Measurements from ENCODE around the gene SH3RF3.
"Not testable (repeated sequence)": the region's sequence is repeated elsewhere in the genome, so short reads cannot be mapped to it uniquely, and the experiment has no call there.

Gene SH3RF3

DNA sequence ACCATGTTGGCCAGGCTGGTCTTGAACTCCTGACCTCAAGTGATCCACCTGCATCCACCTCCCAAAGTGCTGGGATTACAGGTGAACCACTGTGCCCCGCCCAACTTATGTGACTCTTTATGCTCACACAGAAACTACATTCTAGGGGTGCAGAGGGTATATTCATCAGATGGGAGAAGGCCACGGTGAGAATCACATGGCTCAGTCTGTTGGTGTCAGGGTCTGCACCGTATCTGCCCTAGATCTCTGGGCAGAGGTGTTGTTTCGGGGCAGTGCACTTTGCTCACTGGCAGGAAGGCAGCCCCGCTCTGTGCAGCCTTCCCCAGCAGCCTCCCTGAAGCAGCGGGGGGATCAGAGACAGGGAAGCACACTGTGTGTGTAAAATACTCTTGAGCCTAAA lies 76.4 kb downstream of the SH3RF3 start:
- DNase-seq = no peak

DNA sequence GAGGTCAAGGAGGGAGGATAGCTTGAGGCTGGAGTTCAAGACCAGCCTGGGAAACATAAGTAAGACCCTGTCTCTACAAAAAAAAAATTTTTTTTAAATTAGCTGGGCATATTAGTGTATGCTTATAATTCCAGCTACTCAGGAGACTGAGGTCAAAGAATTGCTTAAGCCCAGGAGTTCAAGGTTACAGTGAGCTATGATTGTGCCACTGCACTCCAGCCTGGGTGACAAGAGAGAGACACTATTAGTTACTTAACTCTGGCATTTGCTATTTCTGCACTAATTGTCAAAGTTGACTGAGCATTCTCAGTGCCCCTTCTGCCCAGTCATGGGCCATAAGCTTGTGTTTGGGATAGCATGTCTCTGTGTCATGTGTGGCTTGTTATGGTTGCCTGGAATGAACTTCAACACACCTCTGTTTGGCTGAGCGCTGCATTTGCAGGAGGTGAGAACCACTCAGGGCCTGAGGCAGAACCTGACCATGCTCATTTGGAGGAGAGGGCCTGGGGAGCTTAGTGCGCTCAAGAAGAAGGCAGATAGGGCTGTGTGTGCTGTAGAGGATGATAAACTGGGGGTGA lies 77.7 kb downstream of the SH3RF3 start:
- no peak for DNase-seq

DNA sequence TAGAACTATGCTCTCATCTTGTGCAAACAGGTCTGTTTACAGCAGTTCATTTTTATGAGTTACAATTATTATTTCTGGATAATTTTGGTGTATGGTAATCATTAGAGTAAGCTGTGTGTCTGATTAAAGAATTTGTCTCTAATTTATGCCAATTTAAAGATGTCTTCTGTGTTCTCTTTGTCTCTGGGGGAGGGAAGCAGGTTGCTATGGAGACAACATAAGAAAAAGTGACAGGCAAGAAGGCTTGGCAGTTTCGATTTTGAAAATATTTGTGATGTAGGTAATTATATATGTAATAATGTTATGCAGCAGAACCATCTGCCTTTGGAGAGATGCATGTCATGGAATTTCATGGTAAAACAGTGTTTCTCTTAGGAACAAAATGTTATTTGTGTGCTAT lies 78.2 kb downstream of the SH3RF3 start:
- DNase-seq = no peak

DNA sequence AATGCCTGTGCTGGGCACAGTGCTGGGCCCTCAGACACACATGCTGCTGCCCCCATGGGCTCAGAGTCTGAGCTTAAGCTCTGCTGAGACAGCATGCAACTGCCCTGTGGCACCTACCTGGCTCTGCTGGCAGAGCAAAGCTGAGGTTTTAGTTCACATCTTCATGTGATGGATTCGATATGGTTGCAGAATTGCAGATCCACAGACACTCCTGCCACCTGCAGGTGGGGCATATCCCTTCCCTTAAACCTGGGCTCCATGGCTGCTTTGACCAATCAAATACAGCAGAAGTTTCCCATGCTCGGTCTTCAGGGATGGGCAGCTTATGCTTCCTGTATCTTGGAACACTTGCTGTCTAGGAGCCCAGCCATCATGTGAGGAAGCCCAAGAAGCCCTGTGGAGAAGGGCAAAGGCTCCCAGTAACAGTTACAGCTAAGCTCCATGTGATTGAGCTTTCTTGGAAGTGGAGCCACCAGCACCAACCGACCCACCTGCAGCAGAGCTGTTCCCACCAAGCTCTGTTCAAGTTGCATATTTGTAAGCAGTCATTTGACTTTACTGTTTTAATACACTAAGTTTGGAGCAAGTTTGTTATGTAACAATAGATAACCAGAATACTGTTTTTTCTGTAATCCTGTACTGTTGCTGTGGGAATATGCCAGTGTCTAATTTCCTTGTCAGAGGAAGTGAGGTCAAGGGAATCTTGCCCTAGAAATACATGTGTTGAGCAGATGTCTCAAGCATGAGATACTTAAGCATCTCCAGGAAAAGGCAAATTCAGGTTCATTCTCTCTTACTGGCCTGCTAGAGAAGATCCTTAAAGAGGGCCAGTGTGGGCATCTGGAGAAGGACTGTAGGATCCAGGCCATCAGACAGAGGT lies 79.3 kb downstream of the SH3RF3 start:
- peak; percentile 68 for DNase-seq

- no peak for DNase-seq
Measured at GRCh38 chr2:109208951-109209335, 79.9 kb downstream of the SH3RF3 start.

- no peak for DNase-seq
Measured at GRCh38 chr2:109209412-109209811, 80.4 kb downstream of the SH3RF3 start.

- no peak for DNase-seq
Measured at GRCh38 chr2:109209941-109210340, 80.9 kb downstream of the SH3RF3 start.

- DNase-seq = no peak
Measured at GRCh38 chr2:109210431-109211200, 81.6 kb downstream of the SH3RF3 start.

DNA sequence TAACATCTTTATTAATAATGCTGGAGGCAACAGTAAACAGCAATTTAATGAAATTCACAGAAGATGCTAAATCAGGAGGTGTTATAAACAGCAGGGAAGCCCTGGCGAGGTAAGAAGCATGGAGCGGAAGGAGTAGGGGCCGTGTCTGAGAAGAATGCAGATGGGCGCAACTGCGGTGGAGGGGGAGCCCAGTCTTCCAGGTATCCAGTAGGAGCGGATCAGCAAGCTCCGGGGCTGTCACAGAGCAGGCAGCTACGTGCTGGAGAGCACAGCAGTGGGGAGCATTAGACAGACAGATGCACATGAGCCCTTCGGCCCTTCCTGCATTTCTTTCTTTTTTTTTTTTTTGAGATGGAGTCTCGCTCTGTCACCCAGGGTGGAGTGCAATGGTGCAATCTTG lies 82.3 kb downstream of the SH3RF3 start:
- DNase-seq = no peak

- DNase-seq = no peak
Measured at GRCh38 chr2:109212836-109213563, 84.0 kb downstream of the SH3RF3 start.

DNA sequence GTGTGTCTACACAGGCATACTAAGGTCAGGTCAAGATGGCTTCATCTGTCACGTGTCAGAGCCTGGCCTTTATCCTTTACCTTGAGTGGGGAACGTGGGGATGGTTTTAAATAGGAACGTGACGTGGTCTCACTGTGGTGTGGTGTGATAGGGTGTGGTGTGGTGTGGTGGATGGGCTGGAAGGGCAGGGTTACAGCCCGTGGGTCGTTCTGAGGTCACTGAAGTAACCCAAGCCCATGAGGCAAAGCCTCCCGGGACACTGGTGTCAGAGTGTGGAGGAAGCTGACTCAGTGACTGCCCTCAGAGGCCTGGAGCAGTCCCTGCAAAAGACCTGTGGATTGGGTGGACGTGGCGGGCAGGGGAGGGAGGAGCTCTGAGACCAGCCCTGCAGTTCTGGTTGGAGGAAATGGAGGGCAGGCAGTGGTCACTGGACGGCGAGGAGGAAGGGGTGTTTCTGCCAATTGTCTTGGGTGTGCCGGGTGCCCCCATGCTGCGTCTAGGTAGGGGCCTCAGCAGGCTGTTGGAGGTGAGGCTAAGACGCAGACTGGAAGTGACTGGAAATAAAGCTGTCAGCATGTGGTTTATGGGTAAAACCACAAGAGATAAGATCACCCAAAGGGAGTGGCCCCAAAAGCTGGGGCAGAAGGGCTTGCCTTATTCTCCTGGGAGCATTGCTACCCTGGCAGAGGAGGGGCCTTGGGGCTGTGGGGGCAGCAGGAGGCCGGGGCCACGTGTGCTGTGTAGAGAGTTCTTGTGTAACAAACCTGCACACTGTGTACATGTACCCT lies 84.8 kb downstream of the SH3RF3 start:
- no peak for DNase-seq

DNA sequence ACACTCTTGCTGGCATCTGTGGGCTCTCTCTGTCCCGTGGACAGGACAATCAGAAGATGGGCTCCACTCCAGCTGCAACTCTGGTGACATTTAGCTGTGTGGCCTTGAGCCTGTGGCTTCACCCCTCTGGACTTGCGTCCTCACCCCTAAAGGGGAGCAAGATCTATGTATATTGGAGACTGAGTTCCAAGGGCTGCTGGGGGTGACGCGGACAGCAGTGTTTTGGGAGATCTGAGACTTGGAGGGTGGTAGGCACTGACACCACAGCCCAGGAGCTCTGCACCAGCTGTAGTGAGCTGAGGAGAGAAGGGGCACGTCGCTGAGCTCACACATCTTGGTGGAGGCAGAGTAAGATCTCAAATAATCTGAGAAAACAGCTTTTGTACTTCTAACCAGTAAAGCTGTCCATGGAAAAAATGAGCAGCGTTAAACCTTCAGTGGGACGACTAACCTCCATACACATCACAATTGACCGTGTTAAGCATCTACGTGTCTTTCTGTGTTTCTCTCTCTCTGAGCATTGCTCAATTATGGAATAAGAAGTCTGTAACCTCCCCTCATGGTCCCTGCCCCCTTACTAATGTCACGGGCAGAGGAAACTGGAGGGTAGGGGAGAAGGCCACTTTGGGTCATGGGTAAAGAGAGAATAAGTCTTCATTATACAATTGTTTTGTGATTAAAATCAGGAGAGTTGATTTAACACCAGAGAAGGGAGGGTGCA lies 85.8 kb downstream of the SH3RF3 start:
- no peak for DNase-seq

DNA sequence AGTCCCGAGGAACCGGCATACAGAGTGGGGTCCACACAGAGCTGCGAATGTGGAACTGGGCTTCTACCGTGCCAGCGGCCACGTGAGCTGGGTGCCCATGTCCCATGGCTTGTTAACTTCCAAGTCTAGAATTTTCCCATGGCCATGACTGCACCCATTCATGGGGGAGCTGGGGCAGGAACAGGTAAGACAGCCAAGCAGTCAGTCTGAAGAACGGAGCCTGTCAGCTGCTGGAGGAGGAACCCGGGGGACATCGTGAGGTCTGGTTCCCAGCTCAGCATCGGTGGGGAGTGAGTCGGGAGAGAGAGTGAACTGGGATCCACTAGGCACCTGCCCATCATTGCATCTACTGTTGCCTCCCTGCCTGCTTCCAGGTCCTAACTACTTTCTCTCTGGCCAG lies 86.9 kb downstream of the SH3RF3 start:
- DNase-seq = no peak

GRCh38 chr2:109216332-109216731 lies 87.3 kb downstream of the SH3RF3 start:
- DNase-seq = peak; percentile 33

DNA sequence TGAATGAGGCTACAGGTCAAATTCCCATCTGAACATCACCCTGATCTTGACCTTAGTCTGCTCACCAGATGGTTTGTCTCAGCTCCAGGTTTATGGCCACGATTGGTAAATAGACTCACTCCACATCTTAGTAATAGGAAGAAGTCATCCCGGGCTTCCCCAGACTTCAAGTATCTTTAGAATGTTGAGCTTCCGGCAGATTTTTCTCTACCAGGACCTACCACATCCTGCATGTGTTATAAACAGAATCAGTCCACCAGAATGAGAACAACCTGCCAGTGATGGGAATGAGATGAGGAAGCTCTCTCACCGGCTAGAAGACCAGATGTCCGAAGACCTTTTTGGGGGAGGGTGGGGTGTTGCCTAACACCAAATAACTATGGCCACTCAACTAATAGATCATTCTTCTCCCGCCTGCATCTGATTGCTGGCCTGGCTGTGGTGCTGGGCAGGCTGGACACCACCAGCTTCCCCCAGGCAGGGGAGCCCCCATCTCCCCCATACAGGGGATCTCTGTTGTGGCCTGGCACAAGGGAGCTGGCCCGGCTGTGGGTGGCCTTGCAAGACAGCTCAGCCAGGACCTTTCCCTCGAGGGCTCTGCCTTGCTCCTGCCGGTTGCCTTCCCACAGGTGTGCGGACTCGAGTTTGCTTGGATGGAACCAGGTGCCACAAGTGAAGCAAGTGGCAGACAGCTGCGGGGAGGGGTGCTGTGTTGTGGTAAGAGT lies 88.5 kb downstream of the SH3RF3 start:
- DNase-seq = no peak

DNA sequence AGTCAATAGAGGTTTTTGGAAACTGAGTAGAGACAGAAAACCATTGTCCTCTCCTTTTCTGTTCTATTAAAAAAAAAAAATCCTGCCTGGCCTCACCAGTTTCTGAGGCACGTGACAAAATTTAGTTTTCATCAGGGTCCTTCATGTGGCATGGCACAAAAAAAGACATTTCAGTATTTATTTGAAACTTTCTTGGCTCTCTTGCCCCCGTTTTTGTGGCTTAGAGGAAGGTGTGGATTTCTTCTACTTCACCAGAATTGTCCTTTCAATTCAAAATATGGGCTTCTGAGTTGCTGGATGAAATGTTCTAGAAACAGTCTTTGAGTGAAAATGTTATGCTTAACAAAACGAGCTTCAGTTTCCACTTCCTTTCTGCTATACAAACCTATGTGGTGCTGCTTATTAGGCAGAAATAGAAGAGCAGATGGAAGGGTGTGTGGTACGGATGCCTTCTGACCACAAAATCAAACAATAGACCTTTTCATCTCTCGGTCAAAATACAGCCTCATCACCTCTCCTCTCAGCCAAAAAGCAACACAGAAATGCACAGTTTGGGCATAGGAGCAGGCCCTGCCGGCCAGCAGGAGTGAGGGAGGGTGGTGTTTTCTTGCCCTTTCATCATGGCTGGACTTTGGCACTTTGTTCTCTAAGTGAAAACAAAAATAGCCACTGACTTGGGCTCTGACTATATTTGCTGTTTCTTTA lies 89.2 kb downstream of the SH3RF3 start:
- DNase-seq = no peak

GRCh38 chr2:109218792-109219126 lies 89.8 kb downstream of the SH3RF3 start:
- no peak for DNase-seq

- no peak for DNase-seq
Measured at GRCh38 chr2:109220860-109221259, 91.9 kb downstream of the SH3RF3 start.

- not testable (repeated sequence) for DNase-seq
Measured at GRCh38 chr2:109221316-109221715, 92.3 kb downstream of the SH3RF3 start.

DNA sequence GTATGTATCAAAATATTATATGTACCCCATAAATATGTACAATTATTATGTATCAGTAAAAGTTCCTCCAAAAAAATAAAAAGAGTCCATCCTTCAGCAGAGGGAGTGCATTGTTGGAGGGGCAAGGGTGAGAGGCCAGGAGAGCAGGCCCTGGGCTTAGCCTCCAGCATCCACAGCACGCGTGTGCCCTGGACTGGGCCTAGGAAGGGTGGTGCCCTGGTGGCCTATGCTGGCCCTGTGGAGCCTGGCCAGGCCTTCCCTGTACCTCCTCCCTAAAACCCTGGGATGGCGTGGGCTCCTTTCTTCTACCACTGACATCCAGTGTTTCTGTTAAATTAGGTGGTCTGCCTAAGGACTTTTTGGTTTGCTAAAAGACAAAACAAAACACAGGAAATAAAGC lies 93.4 kb downstream of the SH3RF3 start:
- DNase-seq = no peak
